NCI-H460 (cell line): ENCODE results near the gene OTUB1. TPM values are rescaled to one million over a fixed set of nuclear protein-coding genes. Genes with fewer than 3 reads are reported as not detected.

Source experiments
- DNase-seq: peaks from one replicate; pipeline ENCODE4 v3.0.0-alpha.2; 2016; ENCODE audit warnings: low read depth; ENCODE audit errors: extremely low read depth
- total RNA-seq: library from RNA; depleted of rRNA; stranded (reverse); fragments of >200 nt; shearing (Covaris generic); gene quantifications from 2 replicates; pipeline ENCODE4 v1.2.3, GENCODE V29; 2014

The OTUB1 gene
- total RNA-seq, 1 experiment from 2014 or later, result 43.6 TPM

DNA sequence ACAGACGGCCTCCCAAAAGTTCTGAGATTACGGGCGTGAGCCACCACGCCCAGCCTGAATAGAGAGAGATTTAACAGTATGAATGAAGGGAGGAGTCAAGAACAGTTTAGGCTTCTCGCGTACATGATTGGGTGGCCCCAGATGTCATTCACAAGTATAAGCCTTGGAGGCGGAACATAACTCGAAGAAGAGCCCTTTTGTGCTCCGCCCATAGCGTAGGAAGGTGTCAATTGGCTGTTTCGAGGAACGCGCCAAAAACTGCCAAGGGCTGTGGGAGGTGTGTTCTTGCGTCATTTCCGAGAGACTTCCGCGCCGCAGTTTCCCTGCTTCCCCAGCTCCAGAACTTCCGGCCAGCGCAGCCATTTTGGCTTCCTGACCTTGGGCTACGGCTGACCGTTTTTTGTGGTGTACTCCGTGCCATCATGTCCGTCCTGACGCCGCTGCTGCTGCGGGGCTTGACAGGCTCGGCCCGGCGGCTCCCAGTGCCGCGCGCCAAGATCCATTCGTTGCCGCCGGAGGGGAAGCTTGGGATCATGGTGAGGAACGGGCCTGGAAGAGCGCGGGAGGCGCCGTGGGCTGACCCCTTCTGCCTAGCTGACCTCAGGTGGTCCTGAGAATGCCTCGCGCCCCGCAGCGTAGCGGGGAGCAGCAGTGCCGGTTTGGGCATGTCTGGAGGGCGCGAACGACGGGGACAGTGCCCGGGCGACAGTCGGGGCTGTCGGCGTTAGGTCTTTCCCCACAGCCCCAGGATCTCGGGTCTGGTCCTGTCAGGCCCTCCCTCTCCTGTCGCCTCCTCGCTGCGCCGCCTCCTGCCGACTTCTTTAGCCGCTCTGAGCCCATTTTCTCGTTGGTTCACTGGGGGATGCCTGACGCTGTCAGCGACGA, 11.7 kb upstream of the OTUB1 start, which contains the start of gene COX8A:
Gene COX8A (plus strand): TSS at position 362 of the 885 bp plus-strand sequence. CDS start 61 bp downstream, at position 423.
- peak; percentile 99 for DNase-seq

DNA sequence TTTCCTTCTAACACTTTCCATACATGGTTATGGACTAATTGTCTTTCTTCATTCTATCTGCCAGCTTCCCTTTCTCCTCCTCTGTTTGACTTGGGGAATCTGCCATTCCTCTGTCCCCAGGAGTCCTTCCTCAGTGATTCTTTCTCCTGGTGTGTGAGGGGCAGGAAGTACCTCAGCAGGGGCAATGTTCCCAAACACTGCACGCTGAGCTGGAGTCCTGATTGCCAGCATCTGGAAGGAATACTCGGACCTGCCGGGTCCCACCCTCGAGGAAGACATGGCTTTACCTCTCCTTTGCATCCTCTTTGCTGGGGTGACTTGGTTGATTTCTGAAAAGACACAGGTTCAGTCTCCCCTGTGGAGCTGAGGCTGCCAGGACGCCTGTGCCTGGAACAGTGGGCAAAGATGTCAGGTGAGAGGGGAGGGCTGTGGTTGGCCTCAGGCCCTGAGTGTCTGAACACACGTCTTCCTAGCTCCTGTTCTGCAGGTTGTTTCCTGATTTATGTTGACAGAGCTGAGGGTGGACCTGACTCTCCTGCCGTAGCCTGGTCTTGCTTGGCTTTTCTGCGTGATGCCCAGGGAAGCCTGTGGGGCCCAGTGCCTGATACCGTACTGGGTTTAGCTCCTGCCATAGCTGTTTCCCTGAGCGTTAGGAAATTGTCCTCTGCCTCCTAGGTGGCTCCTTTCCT, 7.5 kb upstream of the OTUB1 start:
- DNase-seq, result no peak

DNA sequence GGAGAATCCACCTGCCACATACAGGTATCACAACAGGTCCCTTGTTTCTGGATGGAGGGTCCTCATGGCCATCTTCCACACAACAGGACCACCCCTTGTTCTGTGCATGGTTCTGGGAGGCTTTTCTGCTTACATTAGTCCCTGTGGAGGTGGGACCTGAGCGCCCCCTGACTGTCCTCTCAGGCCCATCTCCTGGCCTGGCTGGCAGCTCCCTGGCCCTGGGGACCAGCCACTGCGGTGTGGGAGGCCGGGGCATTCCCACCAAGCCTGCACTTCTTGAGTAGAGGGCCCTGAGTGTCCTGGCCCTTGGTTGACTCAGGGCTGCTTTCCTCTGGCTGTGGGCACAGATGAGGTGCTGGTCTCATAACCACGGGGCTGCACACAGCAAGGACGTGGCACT, 6.8 kb upstream of the OTUB1 start:
- DNase-seq, result no peak

DNA sequence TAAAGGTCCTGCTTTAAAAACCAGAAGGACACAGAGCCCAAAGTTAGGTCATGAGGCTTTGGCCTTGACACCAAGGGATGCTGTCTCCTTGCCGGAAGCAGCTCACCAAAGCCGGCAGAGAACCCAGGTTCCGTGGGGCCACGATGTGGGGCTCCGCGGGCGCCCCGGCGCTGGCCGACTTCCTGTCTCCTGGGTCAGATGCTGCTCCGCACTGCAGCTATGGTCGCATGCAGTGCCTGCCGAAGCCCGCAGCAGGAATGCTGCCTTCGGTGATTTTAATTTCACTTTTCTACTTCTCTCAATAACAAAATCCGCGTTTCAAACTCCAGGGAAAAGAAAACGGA, 454 bp upstream of the OTUB1 start:
- DNase-seq, result no peak

DNA sequence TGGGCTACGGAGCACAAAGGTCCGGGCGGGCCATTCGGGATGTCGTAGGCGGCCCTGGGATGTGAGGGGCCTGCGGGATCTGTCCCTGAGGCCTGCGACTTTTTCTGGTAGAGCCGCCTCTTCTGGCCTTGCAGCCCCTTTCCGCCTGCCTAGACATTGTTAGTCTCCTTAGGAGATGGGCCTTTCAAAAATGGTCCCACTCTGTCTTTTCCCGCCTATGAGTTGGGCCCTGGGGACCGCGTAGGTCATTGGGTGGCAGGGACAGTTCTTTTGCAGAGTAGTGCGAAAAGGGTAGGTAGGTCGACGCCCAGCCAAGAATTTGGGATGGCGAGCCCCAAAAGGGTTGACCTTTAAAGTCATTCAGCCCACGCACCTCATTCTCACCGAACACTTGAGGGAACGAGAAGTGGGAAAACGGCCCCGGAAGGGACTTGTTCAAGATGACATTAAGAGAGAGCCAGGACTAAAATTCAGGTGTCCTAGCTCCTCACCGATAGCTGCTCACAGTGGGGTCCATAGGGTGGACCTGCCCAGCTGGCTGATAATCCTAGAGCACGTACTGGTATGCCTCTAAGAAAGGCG, 785 bp downstream of the OTUB1 start:
- no peak for DNase-seq

DNA sequence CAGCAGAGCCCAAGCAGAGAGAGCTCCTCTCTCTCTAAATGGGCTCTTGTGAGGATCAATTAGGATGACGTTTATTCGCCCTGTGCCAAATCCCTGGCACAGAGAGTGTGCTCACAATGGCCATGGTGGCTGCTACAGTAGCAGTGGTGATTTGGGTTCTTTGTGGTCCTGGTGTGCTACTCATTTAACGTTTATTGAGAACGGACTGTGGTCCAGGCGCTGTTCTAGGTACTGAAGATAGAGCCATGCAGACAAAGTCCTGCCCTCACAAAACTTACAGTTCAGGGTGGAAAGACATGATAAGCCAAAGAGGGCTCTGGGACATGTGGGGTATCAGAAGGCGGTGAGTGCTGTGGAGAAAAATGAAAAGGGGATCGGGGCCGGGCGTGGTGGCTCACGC, 5.3 kb downstream of the OTUB1 start:
- DNase-seq, result no peak

DNA sequence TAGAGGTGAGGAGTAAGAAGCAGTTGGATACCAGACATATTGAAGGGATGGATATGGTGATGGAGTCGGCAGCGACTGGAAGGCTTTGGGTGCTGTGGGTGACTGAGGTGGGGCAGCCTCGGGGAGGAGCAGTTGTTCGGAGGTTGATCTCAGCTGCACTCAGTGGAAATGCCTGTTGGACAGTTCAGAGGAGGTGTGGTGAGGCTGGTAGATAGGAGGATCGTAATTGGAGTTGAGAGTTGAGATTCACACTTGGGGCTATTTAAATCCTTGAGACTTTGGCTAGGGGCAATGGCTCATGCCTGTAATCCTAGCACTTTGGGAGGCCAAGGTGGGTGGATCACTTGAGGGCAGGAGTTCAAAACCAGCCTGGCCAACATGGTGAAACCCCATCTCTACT, 6.9 kb downstream of the OTUB1 start:
- DNase-seq, result no peak

DNA sequence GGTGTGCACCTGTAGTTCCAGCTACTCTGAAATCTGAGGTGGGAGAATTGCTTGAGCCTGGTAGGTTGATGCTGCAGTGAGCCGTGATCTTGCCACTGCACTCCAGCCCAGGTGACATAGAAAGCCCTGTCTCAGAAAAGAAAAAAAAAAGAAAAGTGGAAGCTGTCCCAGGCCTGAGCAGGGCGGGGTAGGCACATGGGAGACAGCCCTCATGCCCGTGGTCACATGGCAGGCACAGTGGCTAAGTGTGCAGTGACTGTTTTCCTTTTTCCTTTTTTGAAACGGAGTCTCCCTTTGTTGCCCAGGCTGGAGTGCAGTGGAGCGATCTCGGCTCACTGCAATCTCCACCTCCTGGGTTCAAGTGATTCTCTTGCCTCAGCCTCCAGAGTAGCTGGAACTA, 7.8 kb downstream of the OTUB1 start:
- DNase-seq, result no peak

DNA sequence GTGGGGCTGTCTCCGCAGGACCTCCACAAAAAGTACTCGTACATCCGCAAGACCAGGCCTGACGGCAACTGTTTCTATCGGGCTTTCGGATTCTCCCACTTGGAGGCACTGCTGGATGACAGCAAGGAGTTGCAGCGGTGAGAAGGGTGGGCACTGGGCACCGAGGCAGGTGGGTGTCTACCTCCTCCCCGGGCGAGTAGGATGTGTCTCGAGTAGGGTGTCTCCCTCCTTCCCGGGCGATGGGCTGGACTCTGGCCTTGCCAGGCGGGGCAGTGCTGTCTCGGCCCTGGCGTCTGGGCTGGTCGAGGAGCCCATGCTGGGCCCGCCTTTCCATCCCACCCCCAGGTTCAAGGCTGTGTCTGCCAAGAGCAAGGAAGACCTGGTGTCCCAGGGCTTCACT, 10.3 kb downstream of the OTUB1 start:
- DNase-seq, result no peak

DNA sequence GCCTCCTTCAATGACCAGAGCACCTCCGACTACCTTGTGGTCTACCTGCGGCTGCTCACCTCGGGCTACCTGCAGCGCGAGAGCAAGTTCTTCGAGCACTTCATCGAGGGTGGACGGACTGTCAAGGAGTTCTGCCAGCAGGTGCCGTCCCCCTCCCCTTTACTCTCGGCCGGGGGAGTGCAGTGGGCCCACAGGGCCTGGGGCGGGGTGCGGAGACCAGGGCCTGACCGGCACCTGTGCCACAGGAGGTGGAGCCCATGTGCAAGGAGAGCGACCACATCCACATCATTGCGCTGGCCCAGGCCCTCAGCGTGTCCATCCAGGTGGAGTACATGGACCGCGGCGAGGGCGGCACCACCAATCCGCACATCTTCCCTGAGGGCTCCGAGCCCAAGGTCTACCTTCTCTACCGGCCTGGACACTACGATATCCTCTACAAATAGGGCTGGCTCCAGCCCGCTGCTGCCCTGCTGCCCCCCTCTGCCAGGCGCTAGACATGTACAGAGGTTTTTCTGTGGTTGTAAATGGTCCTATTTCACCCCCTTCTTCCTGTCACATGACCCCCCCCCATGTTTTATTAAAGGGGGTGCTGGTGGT, 11.0 kb downstream of the OTUB1 start:
- no peak for DNase-seq

DNA sequence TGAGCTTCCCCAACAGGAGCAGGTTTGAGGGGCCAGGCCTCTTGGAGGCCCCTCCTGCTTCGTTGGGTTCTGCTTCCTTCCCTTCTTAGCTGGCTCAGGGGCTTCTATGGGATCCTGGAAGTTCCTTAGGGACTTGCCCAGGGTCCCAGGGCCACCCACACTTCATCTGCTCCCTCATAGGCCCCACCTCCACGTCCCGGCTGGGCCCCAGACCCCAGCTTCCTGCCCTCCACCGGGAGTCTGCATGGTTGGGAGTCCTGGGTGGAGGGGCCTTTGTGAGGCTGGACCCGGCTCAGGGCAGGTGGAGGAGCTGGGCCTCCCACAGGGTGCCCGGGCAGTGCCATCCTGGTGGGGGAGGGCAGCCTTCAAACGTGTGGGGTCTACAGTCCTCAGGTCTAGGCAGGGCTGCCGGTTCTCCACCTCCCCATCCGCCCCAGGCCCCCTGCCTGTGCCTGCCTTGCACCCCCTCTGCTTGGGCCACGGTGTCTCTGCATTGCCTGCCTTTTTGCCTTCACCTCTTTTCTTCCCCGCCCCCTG, 11.6 kb downstream of the OTUB1 start:
- DNase-seq, result no peak

DNA sequence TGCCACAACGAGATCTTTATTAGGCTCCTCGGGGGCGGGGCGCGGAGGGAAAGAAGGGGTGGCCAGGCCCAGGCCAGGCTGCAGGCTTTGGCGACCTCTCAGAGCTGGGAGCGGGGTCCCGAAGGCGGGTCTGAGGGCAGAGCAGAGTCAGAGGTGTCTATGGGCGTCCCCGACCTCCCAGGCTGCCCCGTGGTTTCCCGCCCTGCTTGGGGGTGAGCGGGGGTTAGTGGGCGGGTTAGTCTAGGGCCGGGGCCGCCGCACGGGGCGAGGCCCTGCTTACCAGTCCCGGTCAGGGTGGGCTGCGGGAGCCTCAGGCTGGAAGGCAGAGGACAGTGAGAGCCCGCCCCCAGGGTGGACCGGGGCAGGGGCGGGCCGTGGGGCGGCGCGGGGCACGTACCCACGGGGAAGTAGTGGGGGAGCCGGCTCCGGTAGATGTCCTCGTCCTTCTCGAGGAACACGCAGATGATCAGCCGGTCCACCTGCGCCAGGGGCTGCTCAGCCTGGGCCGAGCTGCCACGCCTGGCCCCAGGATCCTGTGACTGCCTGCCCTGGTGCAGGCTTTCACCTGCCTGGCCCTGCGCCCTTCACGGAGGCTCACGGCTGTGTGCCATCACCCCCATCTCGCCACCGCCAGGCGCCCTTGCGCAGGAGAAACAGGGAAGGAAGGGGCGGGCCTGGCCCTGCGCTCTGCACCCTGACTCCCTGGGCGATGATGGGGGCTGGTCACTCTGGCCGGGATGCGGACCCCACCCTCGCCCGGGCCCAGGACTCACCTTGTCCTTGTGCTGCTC, 12.5 kb downstream of the OTUB1 start:
- DNase-seq, result no peak

DNA sequence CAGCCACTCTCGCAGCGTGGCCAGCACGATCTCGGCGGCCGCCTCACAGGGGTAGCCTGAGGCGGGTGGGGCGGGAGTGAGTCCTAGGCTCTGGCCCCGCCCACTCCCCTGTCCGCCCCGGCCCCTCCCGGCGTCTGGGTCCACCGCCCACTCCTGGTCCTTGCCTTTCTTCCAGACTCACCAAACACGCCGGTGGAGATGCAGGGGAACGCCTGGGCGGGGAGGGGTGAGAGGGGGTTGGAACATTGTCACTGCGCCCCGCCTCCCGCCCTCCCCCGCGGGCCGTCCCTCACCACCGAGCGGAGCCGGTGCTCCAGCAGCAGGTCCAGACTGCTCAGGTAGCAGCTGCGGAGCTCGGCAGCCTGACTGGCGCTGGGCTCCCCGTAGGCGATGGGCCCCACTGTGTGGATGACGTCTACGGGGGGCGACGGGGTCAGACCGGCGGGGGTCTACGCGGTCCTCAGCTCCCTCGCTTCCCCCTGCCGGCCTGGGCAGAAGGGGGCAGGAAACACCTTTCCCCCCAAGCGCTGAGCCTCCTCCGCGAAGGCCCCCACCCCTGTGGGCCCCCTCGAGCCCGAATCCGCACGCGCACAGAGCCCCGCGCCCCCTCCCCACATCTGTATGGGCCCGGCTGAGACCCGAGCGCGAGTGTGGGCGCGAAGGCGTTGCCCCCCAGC, 13.2 kb downstream of the OTUB1 start:
- no peak for DNase-seq

DNA sequence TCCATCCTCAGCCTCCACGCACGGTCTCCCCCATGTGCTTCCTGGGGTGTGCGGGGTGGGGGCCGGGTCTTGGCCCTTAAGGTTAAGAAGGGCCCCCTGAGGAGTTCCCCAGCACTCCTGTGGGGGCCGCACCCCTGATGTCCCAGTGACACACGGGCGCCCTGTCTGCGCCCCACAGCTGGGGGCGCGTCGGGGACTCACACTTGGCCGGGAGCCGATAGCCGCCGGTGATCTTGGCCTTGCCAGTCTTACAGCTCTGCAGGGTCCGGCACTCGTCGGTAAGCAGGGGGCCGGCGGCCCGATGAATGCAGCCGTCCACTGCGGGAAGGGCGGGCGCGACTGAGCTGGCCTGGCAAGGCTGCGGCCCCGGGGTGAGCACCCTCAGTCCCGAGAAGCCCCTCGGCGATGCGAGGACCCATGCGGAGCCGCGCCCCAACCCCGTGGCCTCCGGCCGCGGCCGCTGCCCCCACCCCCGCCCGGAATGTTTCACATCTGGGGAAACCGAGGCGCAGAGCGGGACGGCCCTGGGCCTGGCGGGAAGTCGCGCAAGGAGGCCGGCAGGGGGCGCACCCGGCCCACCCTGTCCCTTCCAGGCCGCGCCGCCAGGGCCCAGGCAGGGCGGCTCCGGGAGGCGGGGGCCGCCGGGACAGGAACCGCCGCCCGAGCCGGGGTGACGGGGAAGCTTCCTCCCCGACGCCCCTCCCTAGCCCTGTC, 13.9 kb downstream of the OTUB1 start:
- no peak for DNase-seq

DNA sequence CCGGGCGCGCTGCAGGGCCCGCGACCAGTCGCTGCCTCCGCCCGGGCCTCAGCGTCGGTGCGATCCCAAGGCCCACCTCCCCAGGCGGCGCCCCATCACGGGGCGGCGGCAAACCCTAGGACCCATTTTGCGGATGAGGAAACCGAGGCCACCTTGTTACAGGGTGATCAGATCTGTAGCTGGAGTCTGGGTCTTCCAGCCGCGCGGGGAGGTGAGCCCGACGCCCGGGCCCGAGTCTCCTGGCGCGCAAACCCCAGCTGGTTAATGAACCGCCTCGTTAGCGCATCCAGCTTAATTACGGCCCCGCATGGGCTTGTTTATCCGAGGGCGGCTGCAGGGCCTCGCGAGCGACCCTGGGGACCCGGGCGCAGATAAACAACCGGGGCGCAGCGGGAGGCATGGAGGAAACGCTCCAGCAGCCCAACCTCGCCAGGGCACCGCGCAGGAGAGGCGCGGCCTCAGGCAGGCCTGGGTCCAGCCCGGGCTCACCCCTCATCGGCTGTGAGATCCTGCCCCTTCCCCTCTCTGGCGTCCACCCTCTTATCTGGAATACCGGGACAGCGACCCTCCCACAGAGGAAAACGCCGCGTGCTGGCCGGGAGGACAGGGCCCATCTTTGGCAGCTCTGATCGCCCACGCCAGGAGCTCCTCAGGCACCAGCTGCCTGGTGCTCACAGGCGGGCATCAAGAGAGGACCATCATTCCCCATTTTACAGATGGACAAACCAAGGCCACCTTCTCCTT, 14.7 kb downstream of the OTUB1 start:
- no peak for DNase-seq

DNA sequence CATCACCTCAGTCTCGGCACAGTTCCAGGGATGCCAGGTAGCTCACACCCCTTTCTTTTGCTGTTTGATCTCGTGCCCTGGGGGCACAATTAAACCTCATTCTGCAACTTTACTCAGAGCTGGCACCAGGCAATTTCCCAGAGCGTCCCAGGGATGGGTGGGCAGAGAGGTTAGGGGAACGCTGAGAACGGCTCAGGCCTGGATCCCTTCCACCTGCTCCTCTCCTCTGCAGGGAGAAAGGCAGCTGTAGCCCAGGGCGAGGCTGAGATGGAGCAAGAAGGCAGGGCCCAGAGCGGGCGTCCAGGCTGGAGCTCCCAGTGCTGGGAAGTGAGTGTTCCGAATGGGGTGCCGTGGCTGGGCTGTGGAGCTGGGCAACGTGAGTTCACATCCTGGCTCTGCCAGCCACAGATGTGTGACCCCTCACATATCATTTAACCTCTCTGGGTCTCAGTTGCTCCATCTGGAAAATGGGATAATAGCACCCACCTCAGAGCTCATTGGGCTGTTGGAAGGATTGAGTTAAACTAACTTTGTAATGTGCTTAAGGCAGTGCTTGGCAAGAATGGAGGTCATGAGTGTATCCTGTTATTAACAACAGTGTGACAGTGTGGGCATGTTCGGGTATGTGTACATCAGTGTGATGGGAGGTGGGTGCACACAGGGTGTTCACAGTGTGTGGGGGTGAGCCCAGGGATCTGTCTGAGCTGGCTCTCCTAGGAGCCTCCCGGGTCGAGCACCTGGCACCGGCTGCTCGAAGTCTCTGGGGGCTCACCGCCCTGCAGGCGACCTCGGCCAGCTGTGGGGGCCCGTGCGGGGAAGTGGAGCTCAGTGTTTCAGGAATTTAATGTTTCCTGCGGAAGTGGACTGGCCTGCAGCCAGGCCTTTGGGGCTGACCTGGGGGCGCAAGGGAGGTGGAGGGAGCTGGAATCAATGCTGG, 15.5 kb downstream of the OTUB1 start:
- DNase-seq, result no peak
